K562 (cell line): ENCODE data around the gene ZFP2. TPM values are rescaled to one million over a fixed set of nuclear protein-coding genes. Genes with fewer than 3 reads are reported as not detected.

Experiments used
- BRCA1 ChIP-seq, 2 experiments: fragments of 450-650 bp in 1 of 2; sonication (generic) in 1 of 2; formaldehyde crosslinking in 1 of 2; IDR thresholded peaks; 2 replicates each; pipeline versions ENCODE4 v1.5.0 to v1.6.1; 2017 to 2020; ENCODE audit warnings: mild to moderate bottlenecking in 1 of 2, missing genetic modification reagents in 1 of 2
- C11orf30 ChIP-seq: fragments of 450-650 bp; IDR thresholded peaks from 2 replicates; pipeline ENCODE4 v1.6.1; 2016; ENCODE audit warnings: low read depth, mild to moderate bottlenecking
- CHD1 ChIP-seq: fragments of 200-600 bp; sonication (generic); IDR thresholded peaks from one replicate; pipeline ENCODE4 v1.6.1; 2012; ENCODE audit warnings: mild to moderate bottlenecking, moderate library complexity, low read length, inconsistent platforms
- CSDE1 ChIP-seq, 2 experiments: fragments of 450-650 bp; IDR thresholded peaks; 2 replicates each; pipeline ENCODE4 v1.6.1; 2016; ENCODE audit warnings: mild to moderate bottlenecking in 1 of 2
- DACH1 ChIP-seq: fragments of 450-650 bp; IDR thresholded peaks from 2 replicates; pipeline ENCODE4 v1.6.1; 2018; ENCODE audit not compliant: partially characterized antibody
- ELF1 ChIP-seq: fragments of 200-800 bp; sonication (Bioruptor generic); IDR thresholded peaks from 2 replicates; pipeline ENCODE4 v1.6.1; 2016; ENCODE audit warnings: missing genetic modification characterization, missing compliant biosample characterization
- ELF2 ChIP-seq: fragments of 250-450 bp; sonication (Bioruptor Pico); IDR thresholded peaks from 2 replicates; pipeline ENCODE4 v1.5.0; 2021; ENCODE audit warnings: mild to moderate bottlenecking
- FOXK2 ChIP-seq, 2 experiments: fragments of 450-650 bp; IDR thresholded peaks in 1 of 2; conservative IDR thresholded peaks in 1 of 2; 2 replicates each; pipeline ENCODE4 v1.6.1; 2016; ENCODE audit warnings: low read depth in 2 of 2, mild to moderate bottlenecking in 1 of 2
- HNRNPK ChIP-seq: fragments of 200-400 bp; formaldehyde crosslinking; IDR thresholded peaks from one replicate; pipeline ENCODE4 v1.6.1; 2018; ENCODE audit warnings: mild to moderate bottlenecking, low read depth, low read length; ENCODE audit not compliant: poor library complexity, severe bottlenecking
- MAZ ChIP-seq, 2 experiments: fragments of 450-650 bp in 1 of 2; sonication (generic) in 1 of 2; formaldehyde crosslinking; IDR thresholded peaks in 1 of 2; conservative IDR thresholded peaks in 1 of 2; 2 replicates each; pipeline versions ENCODE4 v1.4.0 to v1.5.0; 2020; ENCODE audit warnings: mild to moderate bottlenecking in 1 of 2, missing genetic modification reagents in 1 of 2
- NR1H2 ChIP-seq: sonication (generic); formaldehyde crosslinking; IDR thresholded peaks from 2 replicates; pipeline ENCODE4 v1.4.0; 2020; ENCODE audit warnings: mild to moderate bottlenecking, missing genetic modification reagents
- PCBP1 ChIP-seq: fragments of 200-400 bp; formaldehyde crosslinking; IDR thresholded peaks from 2 replicates; pipeline ENCODE4 v1.6.1; 2018; ENCODE audit warnings: mild to moderate bottlenecking, low read depth, low read length; ENCODE audit not compliant: poor library complexity, severe bottlenecking
- PHF20 ChIP-seq: fragments of 450-650 bp; IDR thresholded peaks from 2 replicates; pipeline ENCODE4 v1.6.1; 2018; ENCODE audit not compliant: partially characterized antibody
- PHTF2 ChIP-seq: fragments of 250-450 bp; sonication (Bioruptor Pico); IDR thresholded peaks from 2 replicates; pipeline ENCODE4 v1.5.0; 2021; ENCODE audit warnings: mild to moderate bottlenecking
- RAD51 ChIP-seq: fragments of 450-650 bp; IDR thresholded peaks from 2 replicates; pipeline ENCODE4 v1.7.1; 2016; ENCODE audit warnings: low read depth, mild to moderate bottlenecking, borderline replicate concordance
- SMAD4 ChIP-seq: fragments of 250-450 bp; sonication (Bioruptor Pico); conservative IDR thresholded peaks from 2 replicates; pipeline ENCODE4 v1.8.0; 2021; ENCODE audit warnings: inconsistent platforms, mild to moderate bottlenecking, moderate library complexity
- XRCC5 ChIP-seq: fragments of 200-400 bp; formaldehyde crosslinking; IDR thresholded peaks from 2 replicates; pipeline ENCODE4 v1.6.1; 2017; ENCODE audit warnings: low read depth, mild to moderate bottlenecking, low read length
- ZC3H4 ChIP-seq: sonication (generic); formaldehyde crosslinking; IDR thresholded peaks from 2 replicates; pipeline ENCODE4 v1.9.0; 2021; ENCODE audit warnings: missing genetic modification reagents, borderline replicate concordance
- ZNF507 ChIP-seq: conservative IDR thresholded peaks from 2 replicates; pipeline ENCODE4 v1.6.1; 2017; ENCODE audit warnings: missing genetic modification characterization, missing compliant biosample characterization
- ZNF57 ChIP-seq: fragments of 450-650 bp; formaldehyde crosslinking; IDR thresholded peaks from 2 replicates; pipeline ENCODE4 v1.4.0; 2020; ENCODE audit warnings: mild to moderate bottlenecking, moderate library complexity
- polyA plus RNA-seq, 8 experiments: library from polyadenylated mRNA; depleted of rRNA in 4 of 8; stranded (reverse) in 5 of 8; unstranded in 3 of 8; fragments of >200 nt; fragmentation: Nextera tagmentation in 2 of 8; fragmentation: Illumina TruSeq in 1 of 8; extraction: Ambion mirVana in 2 of 8; extraction: Trizol in 1 of 8; gene quantifications; 2 replicates each; pipeline versions ENCODE4 v1.2.1 to v1.2.3, GENCODE V29; 2011 to 2014; ENCODE audit warnings: inconsistent platforms in 1 of 8, missing spikeins in 1 of 8
- total RNA-seq, 7 experiments: library from RNA; depleted of rRNA in 6 of 7; stranded (reverse); fragments of >200 nt in 6 of 7; fragmentation: Illumina TruSeq in 2 of 7; extraction: Trizol in 2 of 7; gene quantifications; 2 replicates each; pipeline versions ENCODE4 v1.2.1 to v1.2.3, GENCODE V29; 2011 to 2021; ENCODE audit warnings: low replicate concordance in 1 of 7
- TF ChIP-seq, protein P1 (sequence below): fragments of 200-800 bp; sonication (Bioruptor generic); IDR thresholded peaks from 2 replicates; pipeline ENCODE4 v1.6.1; 2017; ENCODE audit warnings: missing genetic modification characterization, missing compliant biosample characterization
- TF ChIP-seq, protein P2 (sequence below): fragments of 250-450 bp; sonication (Bioruptor Pico); IDR thresholded peaks from 2 replicates; pipeline ENCODE4 v1.6.1; 2021; ENCODE audit warnings: mild to moderate bottlenecking
- TF ChIP-seq, protein P3 (sequence below): IDR thresholded peaks from 2 replicates; pipeline ENCODE4 v1.6.1; 2014; ENCODE audit warnings: antibody characterized with exemption
- TF ChIP-seq, protein P4 (sequence below): fragments of 450-650 bp; IDR thresholded peaks from one replicate; pipeline ENCODE4 v1.6.1; 2018; ENCODE audit warnings: mild to moderate bottlenecking, moderate library complexity; ENCODE audit not compliant: partially characterized antibody

The ZFP2 gene
- total and polyA plus RNA-seq, 9 of the 15 experiments (the other 6 are each of a cell fraction or from before 2014, with no cell fraction given): 0.07 to 0.13 TPM; not detected in 7

DNA sequence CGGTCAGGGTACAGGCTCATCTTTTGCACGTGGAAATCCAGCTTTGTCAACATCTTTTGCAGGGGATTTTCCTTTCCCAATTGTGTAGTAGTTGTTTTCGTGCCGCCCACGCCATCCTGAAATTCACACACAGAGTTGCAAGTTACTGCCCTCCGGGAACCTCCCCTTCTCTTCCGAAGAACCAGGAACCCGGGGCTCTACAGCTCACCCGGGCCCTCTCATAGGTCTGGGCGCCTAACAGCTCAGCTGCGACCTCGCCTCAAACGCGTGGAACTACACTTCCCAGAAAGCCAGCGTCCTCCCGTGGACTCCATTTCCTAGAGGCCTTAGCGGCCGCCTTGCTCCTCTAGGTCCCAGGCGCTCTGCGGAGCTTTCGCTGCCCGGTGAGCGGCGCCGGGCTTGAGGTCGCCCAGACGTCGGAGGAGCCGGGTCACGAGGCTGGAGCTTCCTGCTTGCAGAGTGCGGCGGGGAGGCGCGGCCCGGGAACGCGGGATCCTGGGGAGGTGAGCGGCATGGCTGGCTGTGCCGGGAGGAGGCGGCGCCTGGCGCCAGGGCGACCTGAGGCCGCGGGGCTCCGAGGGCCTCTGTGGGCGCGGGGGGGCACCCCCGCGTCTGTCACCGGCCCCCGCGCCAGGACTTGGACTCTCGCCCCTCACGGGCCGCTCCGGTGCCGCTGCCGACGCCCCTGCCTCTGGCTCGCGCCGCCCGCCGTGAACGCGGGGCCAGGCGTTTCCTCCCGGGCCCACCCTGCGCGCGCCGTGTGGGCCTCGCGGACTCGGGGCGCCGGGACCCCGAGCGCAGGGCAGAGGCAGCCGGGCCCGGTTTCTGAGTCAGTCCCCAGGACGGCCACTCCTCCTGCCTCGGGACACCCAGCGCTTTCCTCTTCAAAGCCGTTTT, 35.8 kb upstream of the ZFP2 start, which contains the start of gene ZNF354B (continued):
- TF ChIP-seq, protein P1, sequence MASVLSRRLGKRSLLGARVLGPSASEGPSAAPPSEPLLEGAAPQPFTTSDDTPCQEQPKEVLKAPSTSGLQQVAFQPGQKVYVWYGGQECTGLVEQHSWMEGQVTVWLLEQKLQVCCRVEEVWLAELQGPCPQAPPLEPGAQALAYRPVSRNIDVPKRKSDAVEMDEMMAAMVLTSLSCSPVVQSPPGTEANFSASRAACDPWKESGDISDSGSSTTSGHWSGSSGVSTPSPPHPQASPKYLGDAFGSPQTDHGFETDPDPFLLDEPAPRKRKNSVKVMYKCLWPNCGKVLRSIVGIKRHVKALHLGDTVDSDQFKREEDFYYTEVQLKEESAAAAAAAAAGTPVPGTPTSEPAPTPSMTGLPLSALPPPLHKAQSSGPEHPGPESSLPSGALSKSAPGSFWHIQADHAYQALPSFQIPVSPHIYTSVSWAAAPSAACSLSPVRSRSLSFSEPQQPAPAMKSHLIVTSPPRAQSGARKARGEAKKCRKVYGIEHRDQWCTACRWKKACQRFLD (CRISPR knock-in tag): peak; percentile 64; the same call in 1 of the 2 replicates
- TF ChIP-seq ZNF507 (tag) (peak; percentile 17; the same call in 1 of the 2 replicates), ELF1 (peak; percentile 63), CSDE1 (IDR thresholded peaks at IDR 0.05) (no peak), CHD1 (no peak), PHTF2 (CRISPR knock-in tag) (no peak), SMAD4 (peak; percentile 80; the same call in 1 of the 2 replicates), DACH1 (no peak), HNRNPK (no peak), RAD51 (peak; percentile 56; the same call in 1 of the 2 replicates), C11orf30 (no peak), BRCA1 (IDR thresholded peaks at IDR 0.05) (no peak), BRCA1 (CRISPR knock-in tag; IDR thresholded peaks at IDR 0.05) (no peak), ZNF57 (CRISPR knock-in tag) (no peak), ZC3H4 (CRISPR knock-in tag) (no peak), MAZ (CRISPR knock-in tag; conservative IDR thresholded peaks at IDR 0.05 in 1 of 2, IDR thresholded peaks at IDR 0.05 in 1 of 2) (peak; percentile 68 to 72; a peak in 2 of 4 replicates), ELF2 (CRISPR knock-in tag) (no peak), FOXK2 (conservative IDR thresholded peaks at IDR 0.05 in 1 of 2, IDR thresholded peaks at IDR 0.05 in 1 of 2; ENCODE audit: low read depth in 2 of 2) (no peak), PCBP1 (no peak), NR1H2 (CRISPR knock-in tag) (no peak), XRCC5 (0 out of 2 replicates have a peak, but pooled peaks have one; percentile 44), PHF20 (peak; percentile 50)
- TF ChIP-seq, protein P2, sequence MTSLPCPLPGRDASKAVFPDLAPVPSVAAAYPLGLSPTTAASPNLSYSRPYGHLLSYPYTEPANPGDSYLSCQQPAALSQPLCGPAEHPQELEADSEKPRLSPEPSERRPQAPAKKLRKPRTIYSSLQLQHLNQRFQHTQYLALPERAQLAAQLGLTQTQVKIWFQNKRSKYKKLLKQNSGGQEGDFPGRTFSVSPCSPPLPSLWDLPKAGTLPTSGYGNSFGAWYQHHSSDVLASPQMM (CRISPR knock-in tag): no peak
- TF ChIP-seq, protein P3, sequence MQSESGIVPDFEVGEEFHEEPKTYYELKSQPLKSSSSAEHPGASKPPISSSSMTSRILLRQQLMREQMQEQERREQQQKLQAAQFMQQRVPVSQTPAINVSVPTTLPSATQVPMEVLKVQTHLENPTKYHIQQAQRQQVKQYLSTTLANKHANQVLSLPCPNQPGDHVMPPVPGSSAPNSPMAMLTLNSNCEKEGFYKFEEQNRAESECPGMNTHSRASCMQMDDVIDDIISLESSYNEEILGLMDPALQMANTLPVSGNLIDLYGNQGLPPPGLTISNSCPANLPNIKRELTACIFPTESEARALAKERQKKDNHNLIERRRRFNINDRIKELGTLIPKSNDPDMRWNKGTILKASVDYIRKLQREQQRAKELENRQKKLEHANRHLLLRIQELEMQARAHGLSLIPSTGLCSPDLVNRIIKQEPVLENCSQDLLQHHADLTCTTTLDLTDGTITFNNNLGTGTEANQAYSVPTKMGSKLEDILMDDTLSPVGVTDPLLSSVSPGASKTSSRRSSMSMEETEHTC: peak; percentile 69
- TF ChIP-seq, protein P4, sequence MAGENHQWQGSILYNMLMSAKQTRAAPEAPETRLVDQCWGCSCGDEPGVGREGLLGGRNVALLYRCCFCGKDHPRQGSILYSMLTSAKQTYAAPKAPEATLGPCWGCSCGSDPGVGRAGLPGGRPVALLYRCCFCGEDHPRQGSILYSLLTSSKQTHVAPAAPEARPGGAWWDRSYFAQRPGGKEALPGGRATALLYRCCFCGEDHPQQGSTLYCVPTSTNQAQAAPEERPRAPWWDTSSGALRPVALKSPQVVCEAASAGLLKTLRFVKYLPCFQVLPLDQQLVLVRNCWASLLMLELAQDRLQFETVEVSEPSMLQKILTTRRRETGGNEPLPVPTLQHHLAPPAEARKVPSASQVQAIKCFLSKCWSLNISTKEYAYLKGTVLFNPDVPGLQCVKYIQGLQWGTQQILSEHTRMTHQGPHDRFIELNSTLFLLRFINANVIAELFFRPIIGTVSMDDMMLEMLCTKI: no peak
